Panc1 (cell line): ENCODE measurements around the gene GOLGA3. TPM values are rescaled to one million over a fixed set of nuclear protein-coding genes. Genes with fewer than 3 reads are reported as not detected.

ENCODE experiments used
- ATAC-seq: fragments of 200-7000 bp; cut with Tn5 transposase; 2 replicates; pipeline ENCODE4 v1.9.1; 2020; ENCODE audit warnings: mild to moderate bottlenecking, moderate library complexity
- BruUV-seq: library from RNA; stranded (reverse); fragments of 400-500 nt; replicated peaks from 2 replicates; lab custom pipeline; 2021; lab: Mats Ljungman, UMichigan
- CTCF ChIA-PET: fragments of 300-600 bp; sonication (Branson Sonifier 250); formaldehyde crosslinking; loops from one replicate; lab custom pipeline; 2022; ENCODE audit warnings: antibody characterized with exemption; lab: Charles Lee
- POLR2A ChIA-PET: fragments of 300-600 bp; sonication (Branson Sonifier 250); formaldehyde crosslinking; loops from one replicate; lab custom pipeline; 2022; ENCODE audit warnings: antibody characterized with exemption; lab: Charles Lee
- DNase-seq: peaks from one replicate; pipeline ENCODE4 v3.0.0-alpha.2; 2010; ENCODE audit warnings: low read depth, low spot score
- H3K27ac ChIP-seq: 2 replicates; pipeline ENCODE4 v1.5.1; 2011; ENCODE audit warnings: mild to moderate bottlenecking, low read length, inconsistent platforms
- H3K27me3 ChIP-seq: fragments of 200-500 bp; sonication (Bioruptor generic); 2 replicates; pipeline ENCODE4 v1.6.0; 2014; ENCODE audit warnings: low read length, inconsistent platforms; ENCODE audit not compliant: control insufficient read depth, insufficient read depth
- H3K36me3 ChIP-seq: fragments of 200-500 bp; sonication (Bioruptor generic); 2 replicates; pipeline ENCODE4 v1.5.1; 2014; ENCODE audit warnings: inconsistent platforms, mild to moderate bottlenecking, low read length, moderate library complexity; ENCODE audit not compliant: control insufficient read depth, insufficient read depth
- H3K4me1 ChIP-seq: 2 replicates; pipeline ENCODE4 v1.5.1; 2011; ENCODE audit warnings: inconsistent platforms, mild to moderate bottlenecking, low read length, moderate library complexity; ENCODE audit not compliant: control insufficient read depth, insufficient read depth
- H3K4me3 ChIP-seq, 2 experiments: 2 replicates each; pipeline ENCODE4 v1.5.1; 2011 to 2012; ENCODE audit warnings: low read depth in 2 of 2, low read length in 2 of 2, mild to moderate bottlenecking in 2 of 2, inconsistent platforms in 1 of 2, moderate library complexity in 1 of 2
- H3K9me3 ChIP-seq: fragments of 200-500 bp; sonication (Bioruptor generic); 2 replicates; pipeline ENCODE4 v1.5.1; 2014; ENCODE audit warnings: low read depth, mild to moderate bottlenecking, inconsistent platforms, low read length, moderate library complexity; ENCODE audit not compliant: control insufficient read depth, insufficient read depth
- CTCF ChIP-seq: fragments of 450-650 bp; IDR thresholded peaks from 2 replicates; pipeline ENCODE4 v1.5.1; 2017; ENCODE audit warnings: mild to moderate bottlenecking
- POLR2AphosphoS5 ChIP-seq: IDR thresholded peaks from 2 replicates; pipeline ENCODE4 v1.6.1; 2012; ENCODE audit warnings: mild to moderate bottlenecking, low read depth, low read length, moderate library complexity
- REST ChIP-seq, 2 experiments: IDR thresholded peaks; 2 replicates each; pipeline ENCODE4 v1.6.1; 2011 to 2012; ENCODE audit warnings: low read depth in 2 of 2, control low read depth in 1 of 2, low read length in 1 of 2, mild to moderate bottlenecking in 1 of 2, moderate library complexity in 1 of 2; ENCODE audit not compliant: insufficient read depth in 1 of 2
- SIN3A ChIP-seq: IDR thresholded peaks from 2 replicates; pipeline ENCODE4 v1.6.1; 2012; ENCODE audit warnings: low read depth, mild to moderate bottlenecking, low read length, moderate library complexity, borderline replicate concordance; ENCODE audit not compliant: insufficient read depth
- TCF7L2 ChIP-seq: IDR thresholded peaks from 2 replicates; pipeline ENCODE4 v1.6.1; 2011; ENCODE audit warnings: mild to moderate bottlenecking, low read depth, low read length, inconsistent platforms
- in situ Hi-C: cut with HindIII; loops from 2 replicates; pipeline ENCODE4 v1.10.0; 2016; ENCODE audit warnings: low sequenced_read_pairs, low pct_unique_long_range_greater_than_20kb
- intact Hi-C: fragments of 100-400 bp; cut with micrococcal nuclease; formaldehyde crosslinking; loops from one replicate; pipeline ENCODE4 v1.10.0; 2022; ENCODE audit not compliant: unreplicated experiment
- total RNA-seq: library from RNA; stranded (reverse); gene quantifications from one replicate; pipeline ENCODE4 v1.2.1, GENCODE V29; 2021; ENCODE audit not compliant: unreplicated experiment

GOLGA3 gene
- total RNA-seq, 1 experiment from 2014 or later = 61.1 TPM

GRCh38 chr12:132874175-132874574, 45.5 kb upstream of the GOLGA3 start:
- CTCF ChIA-PET = no interaction called here
- H3K36me3 ChIP-seq = peaks cover 6% of the 10 kb centered on the region; the same call in 1 of the 2 replicates

GRCh38 chr12:132873724-132874123, 45.1 kb upstream of the GOLGA3 start:
- no peak for TF ChIP-seq SIN3A
- no peak for TF ChIP-seq POLR2AphosphoS5
- TF ChIP-seq REST (IDR thresholded peaks at IDR 0.05; ENCODE audit: insufficient read depth in 1 of 2, low read depth in 2 of 2, low read length in 1 of 2) = no peak
- no peak for TF ChIP-seq CTCF
- TF ChIP-seq TCF7L2 = no peak
- ATAC-seq (no peak), DNase-seq (no peak)
- in situ Hi-C loops (no loop called here), intact Hi-C loops (no loop called here)
- no peaks in the 10 kb centered on the region for H3K27me3 ChIP-seq
- H3K9me3 ChIP-seq = no peaks in the 10 kb centered on the region
- peaks cover 6% of the 10 kb centered on the region; the same call in 1 of the 2 replicates for H3K36me3 ChIP-seq
- H3K4me1 ChIP-seq = no peaks in the 10 kb centered on the region
- H3K27ac ChIP-seq = no peak overlapping the region
- no peak overlapping the region for H3K4me3 ChIP-seq
- ChIA-PET POLR2A (no interaction called here), CTCF (no interaction called here)
- BruUV-seq = no TSS peak

More at GRCh38 chr12:132874175-132874574, 45.5 kb upstream of the GOLGA3 start:
- Histone ChIP-seq H3K4me3 (no peak overlapping the region), H3K9me3 (no peaks in the 10 kb centered on the region), H3K27ac (no peak overlapping the region), H3K27me3 (no peaks in the 10 kb centered on the region), H3K4me1 (no peaks in the 10 kb centered on the region)
- in situ Hi-C loops (no loop called here), intact Hi-C loops (no loop called here)
- no peak for ATAC-seq
- POLR2A ChIA-PET = no interaction called here
- DNase-seq = no peak
- no TSS peak for BruUV-seq
- TF ChIP-seq REST (IDR thresholded peaks at IDR 0.05; ENCODE audit: insufficient read depth in 1 of 2, low read depth in 2 of 2, low read length in 1 of 2) (no peak), SIN3A (no peak), POLR2AphosphoS5 (no peak), TCF7L2 (no peak), CTCF (no peak)
